ENCODE measurements around the gene E2F4.

E2F4 gene

GRCh38 chr16:67211674-67212073, 19.7 kb downstream of the E2F4 start:
- no peak for DNase-seq

GRCh38 chr16:67212766-67213165, 20.8 kb downstream of the E2F4 start:
- no peak for DNase-seq

GRCh38 chr16:67213197-67214019, 21.5 kb downstream of the E2F4 start:
- DNase-seq, result no peak

GRCh38 chr16:67215706-67216105, 23.8 kb downstream of the E2F4 start:
- no peak for DNase-seq

- no peak for DNase-seq
Observed at GRCh38 chr16:67216612-67217490, 24.9 kb downstream of the E2F4 start.

DNA sequence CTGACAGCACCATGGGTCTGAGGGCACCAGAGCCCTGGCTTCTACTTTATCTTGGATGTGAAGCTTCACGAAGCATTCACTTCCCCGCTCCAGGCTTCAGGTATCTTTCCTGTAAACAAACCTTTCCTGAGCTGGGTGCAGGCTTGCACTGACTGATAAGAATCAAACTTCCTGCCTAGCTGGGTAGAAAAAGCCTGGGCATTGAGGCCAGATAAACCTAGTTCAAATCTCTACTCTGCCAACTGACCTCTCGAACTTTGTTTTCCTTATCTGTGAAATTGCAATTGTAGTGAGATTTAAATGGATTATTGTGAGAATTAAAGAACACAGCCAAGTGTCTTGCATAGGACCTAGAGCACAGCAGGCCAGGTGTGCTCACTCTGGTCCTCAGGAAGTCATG, 32.0 kb downstream of the E2F4 start:
- DNase-seq, result no peak

DNA sequence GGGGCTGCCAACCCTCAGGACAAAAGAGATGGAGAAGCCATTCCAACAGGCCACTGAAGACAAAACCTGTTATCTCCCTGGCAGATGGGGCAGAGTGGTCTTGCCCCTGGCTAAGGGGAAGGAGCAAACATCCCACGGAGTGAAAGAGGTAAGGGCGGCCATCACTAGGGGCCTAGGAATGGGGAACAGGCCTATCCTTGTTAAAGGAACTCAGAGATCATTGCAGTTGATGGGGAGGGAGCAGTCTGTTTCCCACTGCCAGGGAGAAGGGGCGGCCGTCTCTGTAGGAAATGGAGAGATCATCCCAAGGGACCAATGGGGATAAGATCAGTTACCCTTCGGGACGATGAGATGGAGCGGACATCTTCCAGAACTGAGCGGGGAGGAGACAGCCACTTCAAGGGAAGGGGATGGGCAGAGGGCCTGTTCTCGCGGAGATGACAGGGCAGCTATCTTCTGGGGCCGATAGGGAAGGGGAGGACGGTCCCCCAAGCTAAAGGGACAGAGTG, 34.4 kb downstream of the E2F4 start:
- no peak for DNase-seq

DNA sequence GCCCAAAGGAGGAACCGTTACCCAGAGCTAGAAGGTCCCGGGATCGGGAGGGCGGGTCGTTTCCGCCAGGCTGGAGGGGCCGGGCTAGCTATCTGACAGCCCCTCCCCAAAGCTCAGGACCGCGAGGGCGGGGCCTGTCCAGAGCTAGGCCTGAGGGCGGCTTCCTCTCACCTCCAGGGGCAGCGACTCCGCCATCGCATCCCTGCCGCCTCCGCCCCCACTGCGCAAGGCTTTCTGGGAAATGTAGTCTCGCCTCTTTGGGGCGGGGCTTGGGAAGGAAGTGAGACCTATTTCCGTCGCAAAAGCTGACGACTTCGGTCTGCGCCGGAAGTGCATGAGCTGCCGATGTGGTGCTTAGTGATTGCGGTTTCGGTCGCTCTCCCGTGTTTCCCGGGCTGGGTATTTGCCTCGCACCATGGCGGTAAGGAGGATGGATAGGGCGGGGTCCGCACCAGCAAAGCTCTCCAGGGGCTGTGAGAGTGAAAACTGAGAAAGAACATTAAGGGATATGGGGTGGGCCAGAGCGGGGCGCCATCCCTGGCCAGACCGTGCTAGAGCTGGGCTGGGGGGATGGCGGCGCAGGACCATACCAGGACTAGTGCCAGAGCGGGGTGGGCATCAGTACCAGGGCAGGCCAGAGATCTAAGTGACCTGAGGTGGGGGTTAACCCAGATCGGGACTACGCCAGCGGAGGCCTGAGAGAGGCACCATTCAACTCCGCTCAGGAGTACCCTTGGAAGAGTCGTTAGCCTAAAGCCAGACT, 35.0 kb downstream of the E2F4 start, which contains the start of gene TMEM208:
TMEM208 (plus strand) TSS at position 327 of the 763 bp plus-strand sequence; CDS start at position 416, 89 bp downstream.
- DNase-seq, result peak; percentile 95 to 98 (median 95)

DNA sequence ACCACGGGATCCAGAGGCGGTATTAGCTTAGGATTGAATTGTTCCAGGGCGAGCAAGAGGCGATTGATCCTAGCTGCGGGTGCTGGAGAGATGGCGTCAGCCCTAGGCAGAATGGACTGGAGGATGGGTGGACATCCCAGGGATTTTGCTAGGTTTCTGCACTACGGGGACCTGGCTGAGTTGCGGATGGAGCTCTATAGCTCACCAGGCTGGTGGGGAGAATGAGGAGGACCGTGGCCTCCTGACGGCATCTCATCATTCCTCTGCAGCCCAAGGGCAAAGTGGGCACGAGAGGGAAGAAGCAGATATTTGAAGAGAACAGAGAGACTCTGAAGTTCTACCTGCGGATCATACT, 35.6 kb downstream of the E2F4 start:
- no peak for DNase-seq

DNA sequence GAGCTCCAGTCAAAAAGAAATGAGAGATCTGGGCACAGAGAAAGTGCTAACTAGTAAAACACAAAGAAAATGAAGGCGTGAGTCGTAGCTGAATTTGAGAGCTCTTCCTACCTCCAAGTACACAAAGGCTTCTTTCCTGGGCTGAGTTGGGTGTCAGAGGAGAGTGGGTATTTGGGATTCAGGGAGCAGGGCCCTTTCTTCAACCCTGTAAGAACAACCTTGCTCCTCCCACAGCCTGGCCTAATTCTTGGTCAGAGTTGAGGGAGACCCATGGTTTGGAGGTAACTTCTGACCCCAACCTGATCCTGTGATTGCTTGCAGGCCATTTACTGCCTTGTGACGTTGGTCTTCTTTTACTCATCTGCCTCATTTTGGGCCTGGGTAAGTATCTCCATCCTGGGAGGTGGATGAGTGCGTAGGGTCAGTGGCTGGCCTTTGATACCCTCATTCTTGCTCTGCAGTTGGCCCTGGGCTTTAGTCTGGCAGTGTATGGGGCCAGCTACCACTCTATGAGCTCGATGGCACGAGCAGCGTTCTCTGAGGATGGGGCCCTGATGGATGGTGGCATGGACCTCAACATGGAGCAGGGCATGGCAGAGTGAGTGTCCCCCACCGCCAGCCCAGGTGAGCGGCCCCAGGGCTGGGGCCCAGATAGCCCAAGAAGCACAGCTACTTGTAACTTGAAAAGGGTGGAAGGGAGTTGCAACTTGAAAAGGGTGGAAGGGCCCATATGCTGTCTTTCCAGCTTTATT, 36.3 kb downstream of the E2F4 start:
- DNase-seq, result no peak

- no peak for DNase-seq
Observed at GRCh38 chr16:67228905-67229304, 37.0 kb downstream of the E2F4 start.

GRCh38 chr16:67229906-67230808, 38.2 kb downstream of the E2F4 start:
- DNase-seq, result no peak

- no peak for DNase-seq
Observed at GRCh38 chr16:67230809-67231660, 39.1 kb downstream of the E2F4 start.

- no peak for DNase-seq
Observed at GRCh38 chr16:67233596-67233995, 41.6 kb downstream of the E2F4 start.

DNA sequence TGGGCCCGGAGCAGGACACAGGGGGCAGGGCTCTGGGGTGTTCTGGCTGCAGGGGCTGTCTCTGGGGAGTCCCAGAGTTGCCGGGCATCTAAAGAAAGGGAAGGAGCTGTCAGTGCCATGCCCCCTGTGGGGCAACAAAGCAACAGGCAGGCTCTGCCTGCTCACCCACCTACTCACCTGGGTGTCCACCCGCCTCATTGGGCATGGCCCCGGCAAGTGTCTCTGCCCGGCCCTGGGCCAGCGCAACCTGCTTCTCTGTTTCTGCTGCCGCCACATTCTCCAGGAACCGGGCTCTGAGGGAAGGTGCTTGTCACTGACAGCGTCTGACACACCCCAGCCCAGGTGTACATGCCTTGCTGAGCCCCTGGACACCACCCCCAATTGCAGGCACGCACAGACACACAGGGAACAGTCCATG, 42.2 kb downstream of the E2F4 start:
- no peak for DNase-seq

DNA sequence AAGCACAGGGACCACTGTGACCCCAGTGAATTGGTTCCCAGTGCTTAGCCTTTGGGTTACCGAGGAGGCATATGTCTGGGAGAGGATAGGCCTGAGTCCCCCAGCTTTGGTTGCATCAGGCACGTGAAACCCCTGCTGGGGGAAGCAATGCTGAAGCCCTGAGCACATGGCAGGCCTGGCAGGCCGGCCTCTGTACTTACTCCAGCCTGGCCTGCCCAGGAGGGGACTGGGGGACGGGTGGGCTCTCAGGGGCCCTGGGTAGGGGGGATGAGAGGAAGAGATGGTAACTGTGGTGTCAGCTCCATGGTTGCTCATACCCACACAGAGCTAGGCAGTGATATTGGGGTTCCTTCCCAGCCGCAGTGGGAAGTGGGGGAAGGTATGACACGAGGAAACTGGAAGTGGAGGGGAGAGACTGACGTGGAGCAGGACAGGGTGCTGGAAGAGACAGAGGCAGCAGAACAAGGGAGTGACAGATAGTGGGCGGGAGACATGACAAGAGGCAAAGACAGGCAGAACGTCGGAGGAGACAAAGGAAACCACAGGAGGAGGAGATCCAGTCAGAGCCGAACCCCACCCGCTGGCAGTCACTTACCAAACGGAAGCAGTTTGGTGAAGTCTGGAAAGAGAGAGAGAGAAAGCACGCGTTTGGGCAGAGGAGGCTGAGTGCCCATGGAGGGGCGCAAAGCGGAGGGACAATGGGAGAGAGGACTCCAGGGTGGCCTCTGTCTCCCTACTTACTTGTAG, 44.0 kb downstream of the E2F4 start:
- DNase-seq, result no peak

- DNase-seq, result peak in 1 of 3 experiments; percentile 20
Observed at GRCh38 chr16:67236563-67237395, 44.8 kb downstream of the E2F4 start.

Data from NCI-H1417 (cell line).